Smooth muscle cell (in vitro differentiated cells): ENCODE data around the gene GTF2F1. TPM values are rescaled to one million over a fixed set of nuclear protein-coding genes. Genes with fewer than 3 reads are reported as not detected.
"Not testable (repeated sequence)": the region's sequence is repeated elsewhere in the genome, so short reads cannot be mapped to it uniquely, and the experiment has no call there.

ENCODE experiments used
- DNase-seq: peaks from one replicate; lab custom pipeline; 2025; ENCODE audit not compliant: unreplicated experiment; lab: John Stamatoyannopoulos, UW
- H2AFZ ChIP-seq: fragments of 200-600 bp; sonication (generic); 2 replicates; pipeline ENCODE4 v1.6.0; 2016; ENCODE audit warnings: antibody characterized with exemption, low read depth, mild to moderate bottlenecking
- H3F3A ChIP-seq: fragments of 200-600 bp; sonication (generic); 2 replicates; pipeline ENCODE4 v1.6.0; 2017; ENCODE audit warnings: antibody characterized with exemption, low read depth
- H3K27ac ChIP-seq: fragments of 200-600 bp; sonication (generic); 2 replicates; pipeline ENCODE4 v1.5.1; 2016; ENCODE audit warnings: low read depth, mild to moderate bottlenecking
- H3K27me3 ChIP-seq: fragments of 200-600 bp; sonication (generic); 2 replicates; pipeline ENCODE4 v1.6.1; 2016; ENCODE audit warnings: low read depth, mild to moderate bottlenecking
- H3K36me3 ChIP-seq: fragments of 200-600 bp; sonication (generic); 2 replicates; pipeline ENCODE4 v1.5.1; 2016; ENCODE audit warnings: low read depth
- H3K4me1 ChIP-seq: fragments of 200-600 bp; sonication (generic); 2 replicates; pipeline ENCODE4 v1.5.1; 2016; ENCODE audit warnings: low read depth
- H3K4me2 ChIP-seq: fragments of 200-600 bp; sonication (generic); 2 replicates; pipeline ENCODE4 v1.6.0; 2016; ENCODE audit warnings: mild to moderate bottlenecking
- H3K4me3 ChIP-seq: fragments of 200-600 bp; sonication (generic); 2 replicates; pipeline ENCODE4 v1.5.1; 2016; ENCODE audit warnings: mild to moderate bottlenecking
- H3K79me2 ChIP-seq: fragments of 200-600 bp; sonication (generic); 2 replicates; pipeline ENCODE4 v1.6.0; 2016; ENCODE audit warnings: low read depth, mild to moderate bottlenecking
- H3K9ac ChIP-seq: fragments of 200-600 bp; sonication (generic); 2 replicates; pipeline ENCODE4 v1.6.0; 2016; ENCODE audit warnings: low read depth
- H3K9me3 ChIP-seq: fragments of 200-600 bp; sonication (generic); replicated peaks from 2 replicates; pipeline ENCODE4 v1.5.1; 2016; ENCODE audit warnings: low read depth
- H4K20me1 ChIP-seq: fragments of 200-600 bp; sonication (generic); 2 replicates; pipeline ENCODE4 v1.6.0; 2016; ENCODE audit warnings: low read depth
- CTCF ChIP-seq: fragments of 200-600 bp; sonication (generic); IDR thresholded peaks from 2 replicates; pipeline ENCODE4 v1.5.1; 2017; ENCODE audit warnings: borderline replicate concordance, mild to moderate bottlenecking, antibody characterized with exemption; ENCODE audit not compliant: insufficient read depth, poor library complexity, severe bottlenecking
- WGBS: methylation state at CpG from one replicate; pipeline ENCODE4 v1.1.7; 2016; ENCODE audit warnings: low lambda C conversion rate; 5-methylcytosine and 5-hydroxymethylcytosine counted together
- polyA plus RNA-seq: library from polyadenylated mRNA; unstranded; fragments of >200 nt; fragmentation: Nextera tagmentation; extraction: Ambion mirVana; gene quantifications from 2 replicates; pipeline ENCODE4 v1.2.1, GENCODE V29; 2016
- total RNA-seq: library from RNA; depleted of rRNA; stranded (reverse); fragments of >200 nt; gene quantifications from 2 replicates; pipeline ENCODE4 v1.2.3, GENCODE V29; 2014

GTF2F1 gene
- total and polyA plus RNA-seq, 2 experiments from 2014 or later = 34.7 to 65.8 TPM

- H3F3A ChIP-seq = no peaks in the 10 kb centered on the region
- H3K4me3 ChIP-seq = no peak overlapping the region
- DNase-seq = no peak
- H3K9ac ChIP-seq = no peak overlapping the region
- H3K79me2 ChIP-seq = no peaks in the 10 kb centered on the region
- no peak overlapping the region for H3K27ac ChIP-seq
- H2AFZ ChIP-seq = no peak overlapping the region
- no peak for TF ChIP-seq CTCF
- H3K27me3 ChIP-seq = no peaks in the 10 kb centered on the region
- WGBS = 94% methylated on average over 10 of the region's 10 CpGs
- no peaks in the 10 kb centered on the region for H3K9me3 ChIP-seq
- no peaks in the 10 kb centered on the region for H3K4me1 ChIP-seq
- no peaks in the 10 kb centered on the region for H4K20me1 ChIP-seq
- H3K36me3 ChIP-seq = no peaks in the 10 kb centered on the region
- H3K4me2 ChIP-seq = no peak overlapping the region
Measured at GRCh38 chr19:6402058-6402457, 9.1 kb upstream of the GTF2F1 start.

- H3K4me3 ChIP-seq, H3K27me3 ChIP-seq, H3K9ac ChIP-seq, H3K4me1 ChIP-seq, H3K4me2 ChIP-seq, H3F3A ChIP-seq, H3K9me3 ChIP-seq, H3K36me3 ChIP-seq, H3K79me2 ChIP-seq, H4K20me1 ChIP-seq, H2AFZ ChIP-seq, H3K27ac ChIP-seq, DNase-seq: not testable (repeated sequence)
- 92% methylated on average over 23 of the region's 23 CpGs for WGBS
Measured at GRCh38 chr19:6400062-6400944, 7.3 kb upstream of the GTF2F1 start.

GRCh38 chr19:6396305-6396704 is 3.3 kb upstream of the GTF2F1 start:
- Histone ChIP-seq H3K4me3 (no peak overlapping the region), H2AFZ (no peak overlapping the region), H3K27me3 (no peaks in the 10 kb centered on the region), H4K20me1 (no peaks in the 10 kb centered on the region), H3K4me1 (peaks cover 8% of the 10 kb centered on the region), H3K9me3 (no peaks in the 10 kb centered on the region), H3K4me2 (no peak overlapping the region), H3F3A (no peaks in the 10 kb centered on the region), H3K79me2 (peaks cover 16% of the 10 kb centered on the region), H3K27ac (no peak overlapping the region), H3K9ac (no peak overlapping the region), H3K36me3 (no peaks in the 10 kb centered on the region)
- WGBS = 95% methylated on average over 12 of the region's 12 CpGs
- no peak for TF ChIP-seq CTCF
- DNase-seq = no peak

- H2AFZ ChIP-seq = no peak overlapping the region
- no peak overlapping the region for H3K4me3 ChIP-seq
- peaks cover under 1% of the 10 kb centered on the region for H3K36me3 ChIP-seq
- TF ChIP-seq CTCF = no peak
- 96% methylated on average over 3 of the region's 3 CpGs for WGBS
- H3K9ac ChIP-seq = no peak overlapping the region
- no peak overlapping the region for H3K4me2 ChIP-seq
- H3K27me3 ChIP-seq = no peaks in the 10 kb centered on the region
- H4K20me1 ChIP-seq = no peaks in the 10 kb centered on the region
- no peak overlapping the region for H3K27ac ChIP-seq
- no peaks in the 10 kb centered on the region for H3K9me3 ChIP-seq
- no peaks in the 10 kb centered on the region for H3F3A ChIP-seq
- peaks cover 27% of the 10 kb centered on the region for H3K79me2 ChIP-seq
- DNase-seq = no peak
- peaks cover 8% of the 10 kb centered on the region for H3K4me1 ChIP-seq
Measured at GRCh38 chr19:6394831-6395230, 1.9 kb upstream of the GTF2F1 start.
